Measurements from ENCODE around the gene CCL23. TPM values are rescaled to one million over a fixed set of nuclear protein-coding genes. Genes with fewer than 3 reads are reported as not detected.

CCL23 gene, protein sequence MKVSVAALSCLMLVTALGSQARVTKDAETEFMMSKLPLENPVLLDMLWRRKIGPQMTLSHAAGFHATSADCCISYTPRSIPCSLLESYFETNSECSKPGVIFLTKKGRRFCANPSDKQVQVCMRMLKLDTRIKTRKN
- total RNA-seq, result not detected in 2 replicates
- long read RNA-seq, result 0 reads

DNA sequence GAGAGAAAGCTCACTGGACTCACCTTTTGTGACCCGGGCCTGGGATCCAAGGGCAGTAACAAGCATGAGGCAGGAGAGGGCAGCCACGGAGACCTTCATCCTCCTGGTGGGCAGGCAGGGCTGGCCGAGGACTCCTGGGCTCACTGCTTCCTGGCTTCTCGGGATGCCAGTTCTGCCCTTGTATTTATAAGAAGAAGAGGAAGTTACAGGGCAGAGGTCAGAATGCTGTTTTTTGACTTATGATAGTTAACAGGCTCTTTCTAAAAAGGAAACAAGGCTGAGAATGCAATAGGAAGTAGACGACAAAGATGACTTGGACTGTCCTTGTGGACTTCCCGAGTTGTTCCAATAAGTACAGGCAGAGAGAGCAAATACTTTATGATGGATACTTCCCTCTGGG, at the start of gene CCL23:
CCL23 (minus strand) TSS at position 174 of the 400 bp plus-strand sequence; CDS start at position 99, 75 bp downstream.
- TF ChIP-seq, protein P1, sequence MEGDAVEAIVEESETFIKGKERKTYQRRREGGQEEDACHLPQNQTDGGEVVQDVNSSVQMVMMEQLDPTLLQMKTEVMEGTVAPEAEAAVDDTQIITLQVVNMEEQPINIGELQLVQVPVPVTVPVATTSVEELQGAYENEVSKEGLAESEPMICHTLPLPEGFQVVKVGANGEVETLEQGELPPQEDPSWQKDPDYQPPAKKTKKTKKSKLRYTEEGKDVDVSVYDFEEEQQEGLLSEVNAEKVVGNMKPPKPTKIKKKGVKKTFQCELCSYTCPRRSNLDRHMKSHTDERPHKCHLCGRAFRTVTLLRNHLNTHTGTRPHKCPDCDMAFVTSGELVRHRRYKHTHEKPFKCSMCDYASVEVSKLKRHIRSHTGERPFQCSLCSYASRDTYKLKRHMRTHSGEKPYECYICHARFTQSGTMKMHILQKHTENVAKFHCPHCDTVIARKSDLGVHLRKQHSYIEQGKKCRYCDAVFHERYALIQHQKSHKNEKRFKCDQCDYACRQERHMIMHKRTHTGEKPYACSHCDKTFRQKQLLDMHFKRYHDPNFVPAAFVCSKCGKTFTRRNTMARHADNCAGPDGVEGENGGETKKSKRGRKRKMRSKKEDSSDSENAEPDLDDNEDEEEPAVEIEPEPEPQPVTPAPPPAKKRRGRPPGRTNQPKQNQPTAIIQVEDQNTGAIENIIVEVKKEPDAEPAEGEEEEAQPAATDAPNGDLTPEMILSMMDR (conservative IDR thresholded peaks at IDR 0.05), result no peak
- H3K4me1 Mint-ChIP-seq, result no peaks in the 10 kb centered on the region
- peaks cover 52% of the 10 kb centered on the region for H3K27me3 Mint-ChIP-seq (ENCODE audit: low read depth)
- no peak within 1 kb of the TSS for H3K4me3 Mint-ChIP-seq
- H3K36me3 Mint-ChIP-seq (ENCODE audit: low read depth), result no peaks in the 10 kb centered on the region
- H3K9me3 Mint-ChIP-seq, result peaks cover 3% of the 10 kb centered on the region
- H3K27ac Mint-ChIP-seq (ENCODE audit: unreplicated experiment), result no peak within 1 kb of the TSS
- no peak for DNase-seq (ENCODE audit: low read depth, low spot score)

DNA sequence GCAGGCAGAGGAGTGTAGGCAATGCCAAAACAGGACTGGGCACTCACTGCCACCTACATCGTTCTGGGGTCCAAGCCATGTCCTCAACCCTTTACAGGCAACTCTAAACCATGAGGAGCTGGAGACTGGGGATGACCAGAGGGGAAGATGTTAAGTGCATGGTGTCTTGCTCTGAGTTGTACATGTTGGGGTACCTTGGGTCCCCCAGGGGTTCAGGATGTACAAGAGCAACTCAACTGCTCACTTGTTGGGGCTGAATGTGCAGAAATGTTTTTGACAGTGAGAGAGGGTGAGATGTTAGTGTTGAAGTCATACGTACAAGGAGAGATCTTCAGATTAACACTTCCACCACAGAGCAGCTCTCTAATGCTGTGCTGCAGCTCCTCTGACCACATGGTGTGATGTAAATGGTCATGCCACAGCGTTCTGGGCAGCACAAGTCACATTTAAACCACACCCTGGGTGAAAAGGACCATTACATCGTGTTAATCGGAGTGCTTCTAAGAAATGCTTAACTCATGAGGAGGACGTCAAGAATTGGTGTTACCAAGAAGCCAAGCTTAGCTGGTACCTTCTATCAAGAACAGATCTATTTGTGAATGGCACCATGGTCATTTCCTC, 48.7 kb upstream of the CCL23 start:
- Mint-ChIP-seq H3K4me3 (no peak overlapping the region), H3K27ac (ENCODE audit: unreplicated experiment) (no peak overlapping the region), H3K4me1 (no peaks in the 10 kb centered on the region), H3K27me3 (ENCODE audit: low read depth) (peaks cover 7% of the 10 kb centered on the region), H3K36me3 (ENCODE audit: low read depth) (no peaks in the 10 kb centered on the region), H3K9me3 (no peaks in the 10 kb centered on the region)
- no peak for DNase-seq (ENCODE audit: low read depth, low spot score)
- TF ChIP-seq, protein P1 (conservative IDR thresholded peaks at IDR 0.05), result no peak

DNA sequence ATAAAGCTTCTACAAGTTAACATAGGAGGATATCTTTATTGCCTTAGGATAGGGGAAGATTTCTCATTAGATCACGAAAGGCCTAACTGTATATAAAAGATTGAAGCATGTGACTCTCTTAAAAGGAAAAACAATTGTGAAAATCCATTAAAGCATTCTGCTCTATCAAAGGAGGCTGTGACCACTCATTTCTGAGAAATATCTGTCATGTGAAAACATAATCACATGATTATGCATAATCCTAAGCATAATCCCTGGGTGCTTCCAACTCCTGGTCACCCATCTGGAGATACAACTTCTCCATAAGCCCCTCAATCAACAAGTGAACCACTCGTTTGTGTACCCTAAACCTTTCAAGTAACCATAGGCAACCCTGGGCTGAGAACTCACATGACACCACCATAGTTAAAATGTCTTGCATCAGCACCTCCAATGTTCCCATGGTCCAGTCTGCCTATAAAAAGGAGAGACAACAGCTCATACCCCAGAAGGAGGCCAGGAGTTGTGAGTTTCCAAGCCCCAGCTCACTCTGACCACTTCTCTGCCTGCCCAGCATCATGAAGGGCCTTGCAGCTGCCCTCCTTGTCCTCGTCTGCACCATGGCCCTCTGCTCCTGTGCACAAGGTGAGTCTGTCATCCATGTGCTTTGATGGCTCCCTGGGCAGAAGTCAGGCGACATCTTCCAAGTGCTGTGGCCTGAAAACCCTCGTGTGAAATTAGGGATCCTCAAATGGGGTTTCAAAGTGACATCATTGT, 46.2 kb upstream of the CCL23 start, which contains the start of gene CCL18:
CCL18 (plus strand) TSS at position 487 of the 756 bp plus-strand sequence; CDS start at position 558, 71 bp downstream.
- DNase-seq (ENCODE audit: low read depth, low spot score), result no peak
- H3K9me3 Mint-ChIP-seq, result no peaks in the 10 kb centered on the region
- H3K27ac Mint-ChIP-seq (ENCODE audit: unreplicated experiment), result no peak within 1 kb of the TSS
- no peaks in the 10 kb centered on the region for H3K4me1 Mint-ChIP-seq
- H3K4me3 Mint-ChIP-seq, result no peak within 1 kb of the TSS
- H3K27me3 Mint-ChIP-seq (ENCODE audit: low read depth), result peaks cover 9% of the 10 kb centered on the region
- no peaks in the 10 kb centered on the region for H3K36me3 Mint-ChIP-seq (ENCODE audit: low read depth)
- TF ChIP-seq, protein P1 (conservative IDR thresholded peaks at IDR 0.05), result no peak

DNA sequence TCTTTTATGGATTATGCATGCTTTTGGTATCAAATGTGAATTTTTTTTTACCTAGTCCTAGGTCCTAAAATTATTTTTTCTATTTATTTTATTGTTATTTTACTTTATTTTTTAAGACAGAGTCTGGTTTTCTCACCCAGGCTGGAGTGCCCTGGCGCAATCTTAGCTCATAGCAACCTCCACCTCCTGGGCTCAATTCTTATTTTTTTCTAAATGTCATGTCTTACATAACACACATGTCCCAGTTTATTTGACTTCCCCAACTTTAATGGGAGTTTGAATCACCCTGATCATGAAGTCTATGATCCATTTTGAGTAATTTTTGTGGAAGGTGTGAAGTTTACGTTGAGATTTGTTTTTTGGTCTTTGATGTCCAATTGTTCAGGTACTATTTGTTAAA, 43.0 kb upstream of the CCL23 start:
- Mint-ChIP-seq H3K4me3 (no peak overlapping the region), H3K9me3 (no peaks in the 10 kb centered on the region), H3K27me3 (ENCODE audit: low read depth) (peaks cover 13% of the 10 kb centered on the region), H3K36me3 (ENCODE audit: low read depth) (no peaks in the 10 kb centered on the region), H3K27ac (ENCODE audit: unreplicated experiment) (no peak overlapping the region), H3K4me1 (no peaks in the 10 kb centered on the region)
- no peak for DNase-seq (ENCODE audit: low read depth, low spot score)
- TF ChIP-seq, protein P1 (conservative IDR thresholded peaks at IDR 0.05), result no peak

DNA sequence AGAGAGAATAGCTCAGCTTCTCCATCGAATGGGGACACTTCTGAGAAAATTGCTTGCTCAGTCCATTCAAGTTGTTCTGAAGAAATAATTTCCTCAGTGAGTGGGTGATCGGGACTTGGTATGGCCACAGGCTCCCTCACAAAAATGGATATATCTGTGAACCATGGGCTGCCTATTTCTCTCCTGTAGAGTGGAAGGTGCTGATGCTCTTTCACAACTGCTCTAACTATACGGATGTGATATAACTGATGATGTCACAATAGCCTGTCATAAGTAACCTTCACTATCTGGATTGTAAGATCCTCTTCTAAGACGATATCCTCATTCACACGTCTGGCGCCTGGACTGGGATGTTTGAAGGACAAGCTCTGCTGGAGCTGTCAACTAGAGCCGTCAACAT, 41.6 kb upstream of the CCL23 start:
- Mint-ChIP-seq H3K27me3 (ENCODE audit: low read depth) (peaks cover 12% of the 10 kb centered on the region), H3K4me3 (no peak overlapping the region), H3K27ac (ENCODE audit: unreplicated experiment) (no peak overlapping the region), H3K36me3 (ENCODE audit: low read depth) (no peaks in the 10 kb centered on the region), H3K9me3 (no peaks in the 10 kb centered on the region), H3K4me1 (no peaks in the 10 kb centered on the region)
- DNase-seq (ENCODE audit: low read depth, low spot score), result no peak
- TF ChIP-seq, protein P1 (conservative IDR thresholded peaks at IDR 0.05), result no peak

All from neural crest cell (in vitro differentiated cells).